HG03469 (cell line): Measurements from ENCODE around the gene AMMECR1.
A peak's percentile ranks its signal among the peaks of the same experiment; 100 is the strongest.

Experiments
- ATAC-seq: cut with Tn5 transposase; IDR thresholded peaks from one replicate; pipeline ENCODE4 v1.9.1; 2021; ENCODE audit warnings: mild to moderate bottlenecking, moderate library complexity, moderate number of reproducible peaks; ENCODE audit not compliant: unreplicated experiment

Gene AMMECR1

GRCh38 chrX:110311437-110312230, 6.3 kb downstream of the AMMECR1 start:
- no peak for ATAC-seq

- peak; percentile 69 for ATAC-seq
Observed at GRCh38 chrX:110310896-110311295, 7.0 kb downstream of the AMMECR1 start.

GRCh38 chrX:110310000-110310790, 7.7 kb downstream of the AMMECR1 start:
- no peak for ATAC-seq

GRCh38 chrX:110308220-110308619, 9.7 kb downstream of the AMMECR1 start:
- no peak for ATAC-seq

DNA sequence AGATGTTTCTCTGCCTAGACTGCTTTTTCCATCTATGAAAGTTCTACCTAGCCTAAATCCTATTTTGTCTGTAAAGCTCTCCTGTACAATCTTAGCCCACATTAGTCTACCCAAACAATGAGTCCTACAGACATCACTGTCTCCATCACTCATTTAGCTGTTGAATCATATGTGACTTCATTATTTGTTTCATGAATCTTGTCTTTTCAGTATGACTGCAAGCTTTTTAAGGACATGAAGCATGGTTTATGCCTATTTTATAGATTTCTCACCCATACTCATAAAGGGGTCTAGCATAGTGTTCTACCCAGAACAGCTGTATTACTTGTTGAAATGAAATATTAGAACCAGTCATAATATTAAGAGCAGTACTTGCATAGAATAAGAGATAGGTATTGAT, 13.0 kb downstream of the AMMECR1 start:
- ATAC-seq: no peak

GRCh38 chrX:110304371-110304770, 13.5 kb downstream of the AMMECR1 start:
- no peak for ATAC-seq

GRCh38 chrX:110302975-110303374, 14.9 kb downstream of the AMMECR1 start:
- no peak for ATAC-seq

DNA sequence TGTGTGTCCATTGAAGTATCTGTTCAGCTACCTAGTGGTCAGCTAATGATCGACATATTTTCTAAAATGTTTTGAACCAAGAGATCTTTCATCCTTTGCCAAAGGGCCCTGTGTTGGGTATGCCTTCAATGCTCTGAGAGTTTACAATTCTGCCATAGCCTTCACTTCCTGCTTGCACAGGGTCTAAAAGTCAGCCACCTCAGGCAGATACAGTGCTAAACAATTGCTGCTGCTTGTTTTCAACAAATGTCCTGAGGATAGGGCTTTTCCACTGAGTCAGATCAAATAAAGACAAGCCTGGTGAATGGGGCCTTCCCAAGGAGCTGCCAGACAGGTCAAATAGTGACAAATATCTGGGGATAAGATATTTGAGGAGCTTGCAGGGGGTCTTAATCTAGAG, 16.7 kb downstream of the AMMECR1 start:
- ATAC-seq: no peak

- ATAC-seq: no peak
Observed at GRCh38 chrX:110294087-110294486, 23.8 kb downstream of the AMMECR1 start.

DNA sequence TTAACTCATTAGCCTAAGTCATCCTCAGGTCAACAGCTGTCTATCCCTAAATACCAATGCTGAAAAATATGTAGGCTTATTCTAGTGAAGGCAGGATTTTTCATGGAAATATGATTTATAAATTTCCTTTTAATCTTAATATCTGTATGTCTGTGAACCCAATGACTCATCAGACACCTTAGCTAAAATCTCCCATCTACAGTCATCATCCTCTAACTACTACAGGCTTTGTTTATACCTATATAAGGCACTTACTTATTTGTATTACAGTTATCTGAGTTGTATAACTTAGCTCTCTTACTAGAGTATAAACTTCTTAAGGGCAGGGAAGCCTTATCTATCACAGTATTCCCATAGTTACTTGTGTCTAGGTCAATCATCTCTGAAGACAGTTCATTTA, 24.2 kb downstream of the AMMECR1 start:
- no peak for ATAC-seq

DNA sequence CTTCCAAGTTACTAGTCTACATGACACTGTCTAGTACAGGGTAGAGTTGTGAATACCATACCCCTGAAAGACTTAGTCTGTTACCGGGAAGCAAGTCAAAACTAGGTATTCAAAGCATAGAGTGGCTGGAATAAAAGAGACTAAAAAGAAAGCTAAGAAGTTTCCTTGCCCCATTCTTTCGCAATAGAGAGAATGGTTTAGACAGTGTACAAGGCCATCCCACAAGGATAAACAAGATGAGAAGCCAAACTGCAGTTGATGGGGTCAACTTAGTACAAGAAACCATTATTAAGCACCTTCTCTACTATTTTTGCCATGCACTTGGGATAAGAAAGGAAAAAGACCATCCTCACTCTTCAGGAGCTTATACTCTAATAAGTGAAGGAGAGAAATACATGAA, 30.3 kb downstream of the AMMECR1 start:
- ATAC-seq: no peak

- no peak for ATAC-seq
Observed at GRCh38 chrX:110286106-110286505, 31.8 kb downstream of the AMMECR1 start.

GRCh38 chrX:110284159-110284558, 33.7 kb downstream of the AMMECR1 start:
- ATAC-seq: no peak

GRCh38 chrX:110282922-110283321, 35.0 kb downstream of the AMMECR1 start:
- ATAC-seq: no peak

- ATAC-seq: no peak
Observed at GRCh38 chrX:110281377-110281776, 36.5 kb downstream of the AMMECR1 start.

- no peak for ATAC-seq
Observed at GRCh38 chrX:110280954-110281353, 36.9 kb downstream of the AMMECR1 start.

- ATAC-seq: no peak
Observed at GRCh38 chrX:110277609-110278008, 40.3 kb downstream of the AMMECR1 start.

DNA sequence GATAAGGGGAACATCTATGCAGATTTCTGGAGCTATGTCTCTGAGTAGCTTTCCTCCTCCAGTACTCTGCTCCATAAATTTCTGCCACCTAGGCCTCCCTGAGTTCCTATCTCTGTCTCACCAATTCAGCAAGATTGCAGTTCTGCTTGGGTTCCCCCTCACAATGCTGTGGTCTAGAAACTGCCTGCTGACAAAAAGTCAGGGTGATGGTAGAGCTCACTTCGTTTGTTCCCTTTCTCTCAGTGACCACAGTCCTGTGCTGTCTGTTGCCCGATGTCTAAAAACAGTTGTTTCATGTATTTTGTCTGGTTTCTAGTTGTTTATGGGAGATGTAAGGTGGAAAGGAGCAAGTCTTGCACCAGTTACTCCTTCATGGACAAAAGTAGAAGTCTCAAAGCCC, 41.1 kb downstream of the AMMECR1 start:
- peak; percentile 96 for ATAC-seq

DNA sequence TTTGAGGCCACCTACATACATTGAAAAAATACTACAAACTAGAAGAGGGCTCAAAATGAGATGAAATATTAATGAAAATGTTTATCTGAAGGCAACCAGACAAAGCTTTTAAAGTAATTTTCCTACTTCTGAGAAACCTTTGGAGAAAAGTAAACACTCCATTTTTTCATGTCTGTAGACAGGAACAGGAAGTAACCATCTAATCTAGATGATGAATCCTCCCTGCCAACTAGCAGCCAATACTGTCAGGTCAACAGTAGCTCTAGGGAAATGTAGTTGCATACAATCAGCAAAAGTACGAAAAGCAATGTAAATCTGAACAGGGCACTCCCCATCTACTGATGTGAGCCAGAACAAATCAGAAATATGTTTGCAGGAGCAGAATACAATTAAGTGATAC, 49.0 kb downstream of the AMMECR1 start:
- ATAC-seq: no peak

GRCh38 chrX:110268395-110268794, 49.5 kb downstream of the AMMECR1 start:
- no peak for ATAC-seq

DNA sequence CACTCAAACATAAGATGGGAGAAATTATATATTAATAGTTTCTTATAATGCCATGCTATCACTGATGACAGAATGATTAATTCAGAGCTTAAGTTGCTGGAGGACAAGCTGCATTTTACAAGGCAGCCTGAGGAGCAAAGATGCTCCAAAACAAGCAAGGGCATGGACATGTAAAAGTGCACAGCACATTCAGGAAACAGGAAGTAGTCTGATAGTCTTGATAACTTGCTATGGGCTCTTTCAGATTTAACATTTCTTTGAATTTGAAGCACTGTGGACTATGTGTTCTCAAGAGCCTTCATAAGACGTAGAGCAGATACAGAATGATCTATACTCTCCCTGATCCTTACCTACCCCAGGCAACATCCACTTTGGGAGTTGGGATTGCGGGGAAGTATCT, 50.0 kb downstream of the AMMECR1 start:
- ATAC-seq: no peak

DNA sequence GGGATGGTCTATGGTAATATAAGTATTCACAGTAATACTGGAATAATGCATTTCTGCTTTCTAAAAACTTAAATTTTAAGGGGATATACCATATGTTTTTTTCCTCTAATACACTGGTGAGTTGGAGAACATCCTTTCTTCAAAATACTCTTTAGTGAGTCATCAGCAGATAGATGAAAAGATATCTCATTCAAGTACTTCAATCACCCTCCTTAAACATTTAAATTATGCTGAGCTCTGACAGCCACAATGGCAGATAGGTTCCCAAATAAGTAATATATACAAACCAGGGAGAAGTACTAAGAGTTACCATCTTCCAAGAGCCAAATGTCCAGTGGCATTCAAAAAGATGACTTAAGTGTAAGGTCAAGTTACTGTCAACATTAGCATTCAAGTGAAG, 52.2 kb downstream of the AMMECR1 start:
- no peak for ATAC-seq
